NCI-H510A (cell line): ENCODE results near the gene ANKMY2.
"Not testable (repeated sequence)": the region's sequence is repeated elsewhere in the genome, so short reads cannot be mapped to it uniquely, and the experiment has no call there.

Experiments used
- DNase-seq: peaks from one replicate; lab custom pipeline; 2025; lab: John Stamatoyannopoulos, UW

Gene ANKMY2

GRCh38 chr7:16659854-16660497 is 14.4 kb upstream of the ANKMY2 start:
- not testable (repeated sequence) for DNase-seq

DNA sequence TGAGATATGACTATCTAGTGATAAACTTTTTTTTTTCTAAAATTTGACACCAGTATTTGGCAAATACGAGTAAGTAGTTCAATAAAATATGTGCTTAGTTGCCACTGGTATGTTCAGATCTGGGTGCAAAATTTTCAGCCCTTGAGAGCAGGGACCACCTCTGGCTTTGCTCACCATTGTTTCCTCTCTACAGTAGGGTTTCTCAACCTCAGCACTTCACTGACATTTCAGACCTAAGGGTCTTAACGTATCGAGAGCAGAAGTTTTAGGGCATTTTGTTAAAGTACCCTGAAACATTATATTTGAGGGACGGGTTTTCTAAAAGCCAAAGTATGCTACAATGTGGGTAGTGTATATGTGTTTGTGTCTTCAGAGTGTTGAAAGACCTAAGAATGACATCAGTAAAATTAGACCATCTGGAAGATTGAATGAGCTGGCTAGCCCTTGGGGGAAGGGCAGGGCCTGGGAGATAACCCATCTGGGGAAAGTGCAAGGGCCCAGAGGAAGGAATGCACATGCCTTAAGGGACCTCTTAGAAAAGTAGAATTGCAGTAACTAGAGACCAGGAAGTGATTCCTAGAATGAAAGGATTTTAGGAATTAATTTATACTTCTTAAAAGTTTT is 12.2 kb upstream of the ANKMY2 start:
- no peak for DNase-seq

DNA sequence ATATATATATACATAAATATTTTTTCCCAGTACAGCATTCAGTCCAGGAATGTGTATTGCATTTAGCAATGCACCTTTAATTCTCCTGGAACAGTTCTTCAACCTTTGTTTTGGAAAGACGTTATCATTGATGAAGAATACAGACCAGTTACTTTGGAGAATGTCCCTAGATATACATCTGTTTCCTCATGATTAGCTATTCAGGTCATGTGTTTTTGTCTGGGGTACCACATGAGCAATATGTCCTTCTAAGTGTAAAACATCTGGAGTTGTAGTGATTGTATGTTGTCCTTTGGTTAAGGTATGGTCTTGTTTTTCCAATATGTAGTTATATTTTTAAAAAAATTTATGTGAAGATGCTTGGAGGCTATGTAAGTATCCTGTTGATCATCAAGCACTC is 10.6 kb upstream of the ANKMY2 start:
- DNase-seq: no peak

- DNase-seq: no peak
These were observed 9.8 kb upstream of the ANKMY2 start for GRCh38 chr7:16655394-16655793.

GRCh38 chr7:16652888-16653287 is 7.3 kb upstream of the ANKMY2 start:
- peak; percentile 75 for DNase-seq

DNA sequence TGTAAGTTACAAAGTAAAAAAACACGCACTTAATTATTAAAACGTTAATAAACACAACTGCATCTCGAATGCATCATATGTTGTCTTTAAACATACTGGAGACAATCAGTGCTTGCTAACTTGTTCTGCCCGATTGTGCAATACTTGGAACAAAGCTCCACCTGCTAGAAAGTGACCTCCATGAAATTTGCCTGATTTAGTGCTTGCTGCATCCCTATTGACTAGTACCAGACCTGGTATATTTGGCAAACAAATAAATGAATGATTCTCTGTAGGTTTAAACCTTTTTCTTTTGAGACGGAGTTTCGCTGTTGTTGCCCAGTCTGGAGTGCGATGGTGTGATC is 6.7 kb upstream of the ANKMY2 start:
- no peak for DNase-seq

DNA sequence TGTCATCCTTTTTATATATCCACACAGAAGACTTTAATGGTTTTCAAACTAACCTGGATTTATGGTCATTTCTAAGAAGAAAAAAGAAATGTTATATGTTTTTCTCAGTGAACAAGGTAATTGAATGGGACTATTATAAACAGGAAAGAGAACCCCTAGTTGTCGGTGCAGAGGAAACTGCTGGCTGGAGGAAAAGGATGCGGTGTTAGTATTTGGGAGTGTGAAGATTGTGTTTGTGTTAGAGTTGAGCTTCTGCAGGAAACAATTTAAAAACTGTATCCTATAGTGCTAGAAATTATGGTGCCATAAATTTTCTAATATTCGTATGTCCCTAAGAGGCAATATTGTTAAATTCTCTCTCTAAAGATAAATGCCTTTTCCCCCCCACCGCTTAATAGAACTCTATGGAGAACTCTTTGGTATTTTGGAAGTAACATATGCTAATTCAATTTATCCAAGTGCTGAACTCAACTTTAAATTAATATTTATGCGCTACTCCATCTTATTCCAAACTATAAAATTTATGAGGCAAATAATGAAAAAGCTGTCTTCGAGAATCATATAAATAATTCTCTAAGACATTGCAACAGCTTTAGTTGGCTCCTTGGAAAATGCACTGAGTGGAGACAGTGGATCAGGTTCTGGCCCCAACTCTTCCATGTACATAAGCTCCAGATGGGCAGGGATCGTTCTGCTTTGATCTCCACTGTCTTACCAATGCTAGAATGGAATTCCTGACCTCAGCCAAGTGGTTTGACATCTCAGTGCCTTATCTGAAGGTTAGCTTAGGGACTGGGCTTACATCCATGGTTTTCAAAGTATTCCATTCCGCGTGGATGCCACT is 6.1 kb upstream of the ANKMY2 start:
- DNase-seq: no peak

- DNase-seq: no peak
These were observed 4.7 kb upstream of the ANKMY2 start for GRCh38 chr7:16650266-16650665.

GRCh38 chr7:16649196-16649595 is 3.6 kb upstream of the ANKMY2 start:
- DNase-seq: no peak

DNA sequence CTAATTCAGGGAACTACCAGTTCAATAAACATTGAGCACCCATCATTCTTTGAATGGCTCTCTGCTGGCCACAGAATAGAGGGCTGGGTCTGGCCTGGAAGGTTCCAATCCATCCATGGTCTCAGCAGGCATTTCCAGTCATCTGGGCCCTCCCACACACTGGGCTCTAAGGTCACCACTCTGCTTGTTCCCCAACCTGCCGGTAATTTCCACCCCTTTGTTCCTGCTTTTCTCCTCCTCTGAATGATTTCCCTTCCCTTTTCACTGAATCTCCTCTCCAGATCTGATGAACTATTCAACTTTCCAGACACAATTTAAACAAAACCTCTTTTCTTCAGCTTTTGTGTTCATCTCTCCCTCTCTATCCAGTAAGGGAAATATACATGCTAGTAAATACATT is 3.0 kb upstream of the ANKMY2 start:
- no peak for DNase-seq

DNA sequence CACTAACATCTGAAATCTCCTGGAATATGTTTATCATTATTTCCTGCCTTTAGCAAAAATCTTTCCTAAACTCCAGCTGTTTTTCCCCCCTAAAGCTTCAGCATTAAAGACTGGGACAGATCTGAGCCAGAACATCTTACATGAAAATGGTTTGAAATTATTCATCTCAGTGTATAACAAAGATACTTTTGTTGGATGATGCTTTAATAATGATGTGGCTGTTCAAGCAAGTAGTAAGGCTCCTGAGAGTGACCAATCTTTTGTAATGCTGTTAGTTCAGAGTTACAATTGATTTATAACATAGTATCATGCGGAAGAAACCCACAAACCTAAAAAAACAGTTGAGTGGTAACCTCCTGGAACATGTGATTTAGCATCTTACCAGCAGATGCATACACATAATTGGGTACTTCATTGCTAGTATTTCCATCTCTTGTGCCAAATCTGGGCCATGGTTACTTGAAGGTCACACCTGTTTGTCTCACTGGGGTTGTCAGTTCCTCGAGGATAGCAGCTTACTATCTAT is 1.9 kb upstream of the ANKMY2 start:
- no peak for DNase-seq

DNA sequence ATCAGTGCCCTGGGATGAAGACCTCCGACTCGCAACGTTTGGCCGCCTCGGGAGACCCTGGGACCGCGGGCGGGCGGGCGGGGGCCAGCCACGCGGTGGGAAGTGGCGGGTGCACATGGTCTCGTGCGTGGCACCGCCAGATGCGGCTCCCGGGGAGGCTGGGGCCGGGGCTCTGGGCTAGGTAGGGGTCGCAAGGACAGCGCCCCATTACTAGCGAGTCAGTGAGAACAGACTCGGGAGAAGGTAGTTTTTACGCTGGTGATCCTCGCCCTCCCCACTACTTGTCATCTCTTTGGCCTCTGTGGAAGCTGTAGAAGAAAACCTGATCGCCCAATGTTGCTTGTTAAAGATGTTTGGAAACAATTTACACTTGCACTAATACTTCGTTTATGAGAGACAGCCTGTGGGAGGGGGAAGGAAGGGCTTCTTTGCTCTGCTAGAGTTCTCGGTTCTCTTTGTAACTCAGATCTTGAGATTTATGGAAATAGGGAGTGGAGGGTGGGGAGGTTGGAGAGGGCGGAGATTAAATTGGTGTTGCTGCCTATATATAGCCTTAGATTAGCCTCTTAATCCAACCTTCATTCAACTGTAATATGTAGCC is 1.0 kb upstream of the ANKMY2 start:
- DNase-seq: no peak

- DNase-seq: no peak
These were observed 640 bp downstream of the ANKMY2 start for GRCh38 chr7:16644636-16645592.

DNA sequence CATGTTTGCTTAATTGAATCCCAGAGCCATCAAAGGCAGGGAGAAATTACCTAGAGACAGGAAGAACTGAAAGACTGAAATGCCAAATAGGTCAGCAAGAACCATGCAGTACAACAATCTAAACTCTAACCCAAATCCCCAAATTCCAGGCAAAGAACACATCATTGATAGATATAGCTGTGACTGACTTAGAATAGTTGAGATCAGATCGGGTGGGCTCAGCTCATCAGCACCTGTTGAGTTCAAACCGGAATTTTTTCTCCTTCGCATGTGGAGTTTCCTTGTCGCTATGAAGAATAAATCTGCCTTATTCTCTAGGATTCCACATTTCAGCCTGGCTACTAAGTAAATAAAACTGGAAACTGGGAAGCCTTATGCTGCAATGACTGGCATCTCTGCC is 1.4 kb downstream of the ANKMY2 start:
- DNase-seq: no peak

DNA sequence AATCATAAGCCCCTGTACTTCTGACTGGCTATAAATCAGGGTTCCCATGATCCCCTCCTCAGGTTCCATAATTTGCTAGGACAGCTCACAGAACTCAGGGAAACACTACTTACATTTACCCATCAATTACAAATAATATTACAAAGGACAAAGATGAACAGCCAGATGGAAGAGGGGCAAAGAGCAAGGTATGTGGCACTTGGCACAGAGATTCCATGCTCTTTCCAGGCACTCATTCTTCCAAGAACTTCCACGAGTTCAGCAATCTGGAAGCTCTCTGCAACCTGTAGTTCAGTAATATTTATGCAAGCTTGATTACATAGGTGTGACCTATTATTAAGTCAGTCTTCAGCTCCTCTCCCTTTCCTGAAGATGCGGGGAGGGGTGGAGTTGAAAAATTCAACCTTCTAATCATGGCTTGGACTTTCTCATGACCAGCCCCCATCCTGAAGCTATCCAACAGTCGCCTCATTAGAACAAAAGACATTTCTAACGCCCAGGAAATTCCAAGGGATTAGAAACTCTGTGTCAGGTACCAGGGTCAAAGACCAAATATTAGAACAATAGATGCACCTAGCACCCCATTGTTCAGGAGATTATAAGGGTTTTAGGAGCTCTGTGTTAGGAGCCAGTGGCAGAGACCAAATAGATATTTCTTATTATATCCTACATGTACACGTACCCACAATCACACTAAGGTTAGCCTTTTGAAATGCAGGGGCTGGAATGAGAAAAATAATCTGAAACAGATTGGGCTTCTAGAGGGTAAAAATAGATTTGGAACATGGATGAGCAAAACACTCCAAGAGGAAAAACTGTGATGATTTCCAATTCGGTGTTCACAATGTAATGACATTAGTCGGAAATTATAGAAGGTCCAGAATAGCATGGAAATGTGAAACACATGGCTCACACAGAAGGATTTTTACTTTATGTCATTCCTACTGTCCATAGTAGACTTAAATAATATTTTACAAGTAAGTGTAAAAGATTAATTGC is 7.0 kb downstream of the ANKMY2 start:
- DNase-seq: no peak

DNA sequence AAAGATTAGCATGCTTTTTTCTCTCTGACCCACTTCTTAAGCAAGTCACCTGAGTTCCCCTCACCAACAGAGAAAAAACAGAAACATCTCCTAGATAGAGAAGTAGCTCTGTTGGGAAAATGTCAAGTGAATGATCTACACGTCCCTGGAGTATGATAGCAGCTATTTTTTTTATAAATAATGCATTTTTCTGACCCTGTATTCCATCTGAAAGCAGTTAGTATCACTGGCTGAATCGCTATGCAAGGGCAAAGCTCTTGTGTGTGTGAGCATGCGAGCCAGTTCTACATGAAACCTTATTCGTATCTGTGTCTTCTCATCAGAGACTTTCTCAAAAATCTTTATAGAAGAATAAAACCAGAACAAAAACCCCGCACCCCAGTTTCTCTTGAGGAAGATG is 8.2 kb downstream of the ANKMY2 start:
- DNase-seq: no peak

DNA sequence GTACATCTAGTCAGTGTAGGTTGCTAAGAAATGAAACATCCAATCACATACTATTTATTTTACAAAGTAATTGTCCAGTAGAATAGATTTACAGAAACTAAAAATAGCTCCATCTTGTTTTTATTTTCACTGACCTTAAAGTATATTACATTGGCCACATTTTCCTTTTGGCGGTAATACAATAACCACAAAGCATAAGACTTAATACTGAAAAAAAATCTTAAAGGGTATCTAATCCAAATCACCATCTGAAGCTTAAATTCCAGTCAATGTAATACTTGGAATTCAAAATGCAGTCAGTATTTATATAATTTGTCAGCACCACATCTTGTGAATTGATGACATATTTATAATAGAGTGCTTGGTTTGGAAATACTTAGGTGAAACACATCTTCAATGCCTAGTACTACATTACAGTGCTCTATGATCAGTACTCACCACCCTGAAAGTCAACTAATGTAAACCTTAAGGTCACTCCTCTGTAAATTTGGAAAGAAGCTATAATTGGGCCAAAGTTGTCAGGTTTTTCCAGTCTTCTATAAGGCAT is 8.9 kb downstream of the ANKMY2 start:
- DNase-seq: no peak

DNA sequence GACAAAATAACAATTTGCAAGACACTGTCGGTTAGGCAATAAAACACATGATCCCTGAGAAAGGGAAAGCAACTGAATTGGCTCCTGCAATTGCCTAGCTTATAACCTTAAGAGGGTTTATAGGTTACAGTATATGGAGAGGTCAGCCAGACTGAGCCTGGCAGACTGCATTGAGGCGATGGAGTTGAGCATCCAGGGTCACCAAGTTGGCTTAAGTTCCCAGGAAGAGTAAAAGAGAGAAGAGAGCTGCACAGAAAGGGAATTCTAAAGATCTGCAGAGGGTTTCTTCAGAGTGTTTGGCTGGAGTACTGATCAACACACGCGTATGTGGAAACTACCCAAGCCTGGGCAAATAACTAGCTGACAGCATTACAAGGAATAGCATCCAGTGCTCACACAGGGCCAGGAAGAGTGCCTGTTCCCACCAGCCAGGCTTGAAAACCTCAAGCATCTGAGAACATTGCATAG is 11.2 kb downstream of the ANKMY2 start:
- DNase-seq: no peak

DNA sequence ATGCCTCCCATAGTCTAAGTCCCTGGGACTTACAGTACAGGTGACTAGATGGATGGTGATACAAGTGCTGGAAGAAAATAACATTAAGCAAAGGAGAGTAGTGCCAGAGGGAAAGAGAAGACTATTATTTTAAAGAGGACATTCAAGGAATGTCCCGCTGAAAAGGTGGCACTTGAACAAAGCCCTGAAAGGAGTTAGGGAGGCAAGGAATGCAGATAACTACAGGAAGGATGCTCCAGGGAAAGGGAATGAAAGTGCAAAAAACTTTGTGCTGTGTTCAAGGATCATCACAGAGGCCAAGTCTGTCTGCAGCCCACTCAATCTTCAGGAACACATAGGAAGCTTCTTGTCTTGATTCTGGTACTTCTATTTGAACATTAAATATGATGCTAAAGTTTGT is 14.9 kb downstream of the ANKMY2 start:
- no peak for DNase-seq

DNA sequence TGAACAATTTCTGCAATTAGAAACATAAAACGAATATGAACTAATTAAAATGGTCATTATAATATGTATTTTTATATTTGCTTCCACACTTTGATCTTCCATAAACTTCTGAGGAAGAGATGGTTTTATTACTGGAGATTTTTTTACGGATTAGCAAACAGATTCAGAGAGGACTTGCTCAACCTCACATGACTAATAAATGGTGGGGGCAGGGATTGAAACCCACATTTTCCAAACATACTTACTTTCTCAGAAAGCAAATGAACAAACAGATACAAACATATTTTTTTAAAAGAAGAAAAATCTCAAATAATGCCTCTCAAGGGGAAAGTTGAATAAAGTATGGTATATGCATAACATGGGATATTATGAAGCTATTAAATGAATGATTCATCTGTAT is 18.3 kb downstream of the ANKMY2 start:
- no peak for DNase-seq
